ENCODE data around the gene SLC7A11. TPM values are rescaled to one million over a fixed set of nuclear protein-coding genes. Genes with fewer than 3 reads are reported as not detected.

SLC7A11 gene
- total RNA-seq, 2 donors from 2014 or later: 0.33 to 1.9 TPM

DNA sequence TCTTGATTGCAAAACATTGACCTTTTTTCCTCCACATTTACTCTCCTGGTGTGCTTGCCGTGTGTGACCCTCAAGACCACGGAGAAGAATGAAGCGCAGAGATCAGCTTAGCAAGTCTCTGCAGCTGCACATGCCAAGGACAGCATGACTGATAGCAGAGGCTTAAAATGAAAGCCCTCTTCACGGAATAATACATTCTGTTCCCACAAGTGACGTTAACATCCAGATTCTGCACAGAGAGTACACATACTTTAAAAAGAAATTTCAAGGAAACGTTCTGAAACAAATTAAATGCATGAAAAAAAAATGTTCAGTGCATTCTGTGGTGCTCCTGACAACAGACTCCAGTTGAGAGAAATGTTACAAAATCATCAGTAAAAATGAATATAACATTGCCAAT, 60.9 kb downstream of the SLC7A11 start:
- intact Hi-C loops (cut with DNase I): loop anchor here (10.0 kb wide), 2 partner anchors 146 to 504 kb away; no protein-coding TSS in a partner anchor
- no peak for DNase-seq (ENCODE audit: low spot score)

DNA sequence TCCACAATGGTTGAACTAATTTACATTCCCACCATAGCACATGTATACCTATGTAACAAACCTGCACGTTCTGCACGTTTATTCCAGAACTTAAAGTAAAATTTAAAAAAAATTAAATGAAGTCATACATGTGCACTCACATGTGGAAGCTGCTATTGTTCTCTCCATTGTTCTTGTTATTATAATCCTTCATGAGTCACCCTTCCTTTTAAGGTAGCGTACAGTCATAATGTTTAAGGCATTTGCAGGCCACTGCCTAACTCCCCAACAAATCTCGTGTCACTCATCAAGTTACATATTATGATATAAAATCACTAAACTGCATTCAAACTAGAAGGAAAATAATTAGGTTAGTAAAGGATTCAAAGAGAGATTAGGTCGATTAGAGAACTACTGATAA, 63.6 kb downstream of the SLC7A11 start:
- no peak for DNase-seq (ENCODE audit: low spot score)
- intact Hi-C loops (cut with DNase I): no loop called here

DNA sequence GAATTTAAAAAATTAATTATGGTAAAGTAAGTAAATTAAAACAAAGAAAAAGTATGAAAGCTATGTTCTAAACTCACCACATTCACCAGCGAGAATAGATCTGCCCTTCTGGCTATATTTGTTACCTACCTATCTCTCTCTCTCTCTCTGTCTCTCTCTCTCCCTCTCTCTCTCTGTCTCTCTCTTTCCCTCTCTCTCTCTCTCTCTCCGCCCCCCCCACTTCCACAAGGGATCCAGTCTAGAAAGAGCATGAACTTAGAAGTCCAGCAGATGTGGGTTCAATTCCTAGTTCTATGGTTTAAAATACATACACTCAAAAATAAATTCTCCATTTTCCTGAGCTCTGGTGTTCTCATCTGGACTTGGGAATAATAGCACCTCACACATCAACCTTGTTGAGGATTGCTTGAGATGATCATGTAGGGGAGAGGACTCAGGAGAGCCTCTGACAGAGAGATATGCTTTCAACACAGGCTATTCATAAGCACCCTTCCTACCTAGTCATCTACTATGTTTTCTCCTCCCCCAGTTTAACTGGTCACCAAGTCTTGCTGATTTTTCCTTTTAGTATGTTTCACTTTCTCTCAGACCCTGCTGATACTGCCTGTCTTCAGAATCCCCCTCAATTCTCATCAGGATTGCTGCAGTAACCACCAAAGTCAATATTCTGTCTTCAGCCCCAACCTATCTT, 64.7 kb downstream of the SLC7A11 start:
- intact Hi-C loops (cut with DNase I): no loop called here
- DNase-seq (ENCODE audit: low spot score): no peak

GRCh38 chr4:138174981-138175794, 67.0 kb downstream of the SLC7A11 start:
- intact Hi-C loops (cut with DNase I): no loop called here
- DNase-seq (ENCODE audit: low spot score): no peak

DNA sequence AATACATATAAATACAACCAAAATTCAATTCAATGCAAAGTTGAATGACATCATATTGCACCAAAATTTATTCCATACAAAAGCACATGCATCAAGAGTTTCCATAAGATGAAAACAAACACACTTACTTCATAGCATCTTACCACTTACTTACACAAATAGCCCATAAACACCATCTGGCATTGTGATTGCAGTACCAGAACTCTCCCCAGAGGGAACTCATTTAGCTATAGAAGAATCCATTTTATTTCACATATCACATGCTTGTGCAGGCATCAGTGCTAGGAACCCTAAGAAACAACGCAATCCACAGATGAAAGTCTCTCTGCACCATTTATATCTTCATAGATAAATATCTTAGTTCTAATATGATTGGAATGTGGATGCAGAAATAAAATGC, 77.9 kb downstream of the SLC7A11 start:
- no peak for DNase-seq (ENCODE audit: low spot score)
- intact Hi-C loops (cut with DNase I): no loop called here

DNA sequence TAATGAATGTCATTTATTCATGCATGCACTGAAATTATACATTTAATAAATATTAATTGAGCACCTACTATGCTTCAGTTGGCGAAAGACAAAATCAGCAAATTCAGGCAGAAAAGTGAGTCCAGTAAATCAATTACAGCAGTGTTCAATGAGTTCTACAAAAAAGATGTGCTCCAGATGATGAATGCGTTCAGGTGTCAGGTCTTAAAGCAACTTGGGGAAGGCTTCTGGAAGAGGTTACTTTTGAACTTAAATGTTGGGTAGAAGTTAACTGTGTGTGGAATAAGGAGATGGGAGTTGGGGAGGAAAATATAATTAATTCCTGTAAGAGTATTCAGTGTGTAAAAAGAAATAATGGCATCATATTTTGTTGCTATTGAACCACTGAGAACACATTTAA, 79.0 kb downstream of the SLC7A11 start:
- no peak for DNase-seq (ENCODE audit: low spot score)
- intact Hi-C loops (cut with DNase I): no loop called here

GRCh38 chr4:138162259-138162658, 79.9 kb downstream of the SLC7A11 start:
- intact Hi-C loops (cut with DNase I): no loop called here

GRCh38 chr4:138161351-138161750, 80.8 kb downstream of the SLC7A11 start:
- intact Hi-C loops (cut with DNase I): no loop called here
- no peak for DNase-seq (ENCODE audit: low spot score)

More at GRCh38 chr4:138162259-138162658, 79.9 kb downstream of the SLC7A11 start:
- DNase-seq (ENCODE audit: low spot score): no peak

GRCh38 chr4:138158746-138159297, 83.3 kb downstream of the SLC7A11 start:
- no peak for DNase-seq (ENCODE audit: low spot score)

DNA sequence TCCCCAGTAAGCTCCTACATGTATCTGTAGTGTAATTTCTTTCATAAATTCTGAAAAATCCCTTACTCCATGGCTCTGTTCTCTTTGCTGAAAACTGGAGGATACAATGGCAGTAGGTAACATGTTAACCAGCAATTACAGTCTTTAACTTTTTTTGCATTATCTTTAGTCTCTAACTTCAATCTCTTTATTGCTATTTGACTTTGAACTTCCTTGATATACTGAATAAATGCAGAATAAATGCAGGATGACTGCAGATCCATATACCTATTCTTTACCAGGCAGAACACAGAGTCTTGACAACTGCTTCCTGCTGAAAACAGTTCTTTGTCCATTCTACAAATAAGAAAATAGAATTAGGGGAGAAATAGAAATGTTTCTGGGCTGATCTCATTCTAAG, 101.3 kb downstream of the SLC7A11 start:
- DNase-seq (ENCODE audit: low spot score): no peak
- intact Hi-C loops (cut with DNase I): no loop called here

More at GRCh38 chr4:138158746-138159297, 83.3 kb downstream of the SLC7A11 start:
- intact Hi-C loops (cut with DNase I): no loop called here

GRCh38 chr4:138138774-138139173, 103.4 kb downstream of the SLC7A11 start:
- intact Hi-C loops (cut with DNase I): no loop called here

GRCh38 chr4:138135610-138136009, 106.5 kb downstream of the SLC7A11 start:
- intact Hi-C loops (cut with DNase I): no loop called here
- DNase-seq (ENCODE audit: low spot score): no peak

More at GRCh38 chr4:138138774-138139173, 103.4 kb downstream of the SLC7A11 start:
- no peak for DNase-seq (ENCODE audit: low spot score)

- intact Hi-C loops (cut with DNase I): no loop called here
- DNase-seq (ENCODE audit: low spot score): no peak
Observed at GRCh38 chr4:138118270-138118669, 123.9 kb downstream of the SLC7A11 start.

DNA sequence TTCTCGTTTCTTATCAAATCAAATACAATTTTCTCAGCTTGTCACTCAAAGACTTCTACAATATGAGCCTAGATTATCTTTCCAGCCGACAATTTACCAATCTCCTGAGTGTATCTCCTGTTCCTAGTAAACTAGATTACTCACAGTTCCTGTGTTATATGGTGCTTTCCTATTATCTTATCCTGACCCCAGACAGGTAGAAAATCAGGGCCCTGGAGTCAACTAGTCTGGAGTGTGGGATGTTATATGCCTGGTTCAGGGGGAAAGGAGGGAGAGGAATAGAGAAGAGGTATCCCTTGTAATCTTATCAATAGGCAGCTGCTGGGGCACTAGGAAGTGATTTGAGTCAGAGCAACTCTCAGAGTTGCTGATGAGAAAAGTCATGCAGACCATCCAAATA, 127.1 kb downstream of the SLC7A11 start:
- intact Hi-C loops (cut with DNase I): no loop called here
- DNase-seq (ENCODE audit: low spot score): no peak

- intact Hi-C loops (cut with DNase I): no loop called here
- no peak for DNase-seq (ENCODE audit: low spot score)
Observed at GRCh38 chr4:138114434-138114833, 127.7 kb downstream of the SLC7A11 start.

Data from posterior vena cava (tissue), 2 donors.